ENCODE data around the gene LRP5.

Gene LRP5

GRCh38 chr11:68388595-68389198 lies 76.3 kb downstream of the LRP5 start:
- no peak for TF ChIP-seq CTCF (IDR thresholded peaks at IDR 0.05)

- TF ChIP-seq CTCF (IDR thresholded peaks at IDR 0.05) = no peak
Observed at GRCh38 chr11:68390315-68390714, 77.9 kb downstream of the LRP5 start.

- no peak for TF ChIP-seq CTCF (IDR thresholded peaks at IDR 0.05)
Observed at GRCh38 chr11:68392822-68393221, 80.4 kb downstream of the LRP5 start.

- TF ChIP-seq CTCF (IDR thresholded peaks at IDR 0.05) = no peak
Observed at GRCh38 chr11:68396516-68396915, 84.1 kb downstream of the LRP5 start.

GRCh38 chr11:68397256-68397655 lies 84.9 kb downstream of the LRP5 start:
- no peak for TF ChIP-seq CTCF (IDR thresholded peaks at IDR 0.05)

GRCh38 chr11:68398995-68399851 lies 86.8 kb downstream of the LRP5 start:
- TF ChIP-seq CTCF (IDR thresholded peaks at IDR 0.05) = no peak

- TF ChIP-seq CTCF (IDR thresholded peaks at IDR 0.05) = no peak
Observed at GRCh38 chr11:68399916-68400315, 87.5 kb downstream of the LRP5 start.
